Esophagus muscularis mucosa (tissue), 3 donors: Measurements from ENCODE around the gene HPS1.
"Not testable (repeated sequence)": the region's sequence is repeated elsewhere in the genome, so short reads cannot be mapped to it uniquely, and the experiment has no call there.

ENCODE experiments used
- POLR2A ChIP-seq: fragments of 450-650 bp; IDR thresholded peaks from one replicate; pipeline ENCODE4 v1.6.1; 2017; ENCODE audit warnings: antibody characterized with exemption, moderate library complexity, mild to moderate bottlenecking, low read depth
- POLR2AphosphoS5 ChIP-seq, 2 donors: sonication (generic); formaldehyde crosslinking; IDR thresholded peaks; one replicate each; pipeline ENCODE4 v1.6.1; 2017; ENCODE audit warnings: antibody characterized with exemption in 2 of 2
- TF ChIP-seq, protein P1 (sequence below), 3 experiments: fragments of 200-600 bp in 2 of 3; fragments of 450-650 bp in 1 of 3; sonication (generic) in 2 of 3; IDR thresholded peaks; one replicate each; pipeline ENCODE4 v1.5.1; 2017 to 2019; ENCODE audit warnings: antibody characterized with exemption in 3 of 3, mild to moderate bottlenecking in 2 of 3, moderate library complexity in 1 of 3

DNA sequence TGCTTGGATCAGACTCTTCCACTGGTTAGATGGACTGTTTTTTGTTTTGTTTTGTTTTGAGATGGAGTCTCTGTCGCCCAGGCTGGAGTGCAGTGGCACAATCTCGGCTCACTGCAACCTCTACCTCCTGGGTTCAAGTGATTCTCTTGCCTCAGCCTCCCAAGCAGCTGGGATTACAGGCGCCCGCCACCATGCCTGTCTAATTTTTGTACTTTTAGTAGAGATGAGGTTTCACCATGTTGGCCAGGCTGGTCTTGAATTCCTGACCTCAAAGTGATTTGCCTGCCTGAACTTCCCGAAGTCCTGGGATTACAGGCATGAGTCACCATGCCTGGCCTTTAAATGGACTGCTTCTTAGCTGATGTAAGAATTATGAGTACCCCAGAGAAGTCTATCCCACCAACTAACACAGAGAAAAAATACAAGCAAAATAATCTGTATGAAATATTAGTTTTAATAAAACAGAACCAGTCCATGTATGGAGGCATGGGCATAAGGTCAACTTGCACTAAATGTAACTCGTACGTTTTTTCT is 63.5 kb downstream of the HPS1 start:
- TF ChIP-seq, protein P1, sequence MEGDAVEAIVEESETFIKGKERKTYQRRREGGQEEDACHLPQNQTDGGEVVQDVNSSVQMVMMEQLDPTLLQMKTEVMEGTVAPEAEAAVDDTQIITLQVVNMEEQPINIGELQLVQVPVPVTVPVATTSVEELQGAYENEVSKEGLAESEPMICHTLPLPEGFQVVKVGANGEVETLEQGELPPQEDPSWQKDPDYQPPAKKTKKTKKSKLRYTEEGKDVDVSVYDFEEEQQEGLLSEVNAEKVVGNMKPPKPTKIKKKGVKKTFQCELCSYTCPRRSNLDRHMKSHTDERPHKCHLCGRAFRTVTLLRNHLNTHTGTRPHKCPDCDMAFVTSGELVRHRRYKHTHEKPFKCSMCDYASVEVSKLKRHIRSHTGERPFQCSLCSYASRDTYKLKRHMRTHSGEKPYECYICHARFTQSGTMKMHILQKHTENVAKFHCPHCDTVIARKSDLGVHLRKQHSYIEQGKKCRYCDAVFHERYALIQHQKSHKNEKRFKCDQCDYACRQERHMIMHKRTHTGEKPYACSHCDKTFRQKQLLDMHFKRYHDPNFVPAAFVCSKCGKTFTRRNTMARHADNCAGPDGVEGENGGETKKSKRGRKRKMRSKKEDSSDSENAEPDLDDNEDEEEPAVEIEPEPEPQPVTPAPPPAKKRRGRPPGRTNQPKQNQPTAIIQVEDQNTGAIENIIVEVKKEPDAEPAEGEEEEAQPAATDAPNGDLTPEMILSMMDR (IDR thresholded peaks at IDR 0.05) = not testable (repeated sequence)
- not testable (repeated sequence) for TF ChIP-seq POLR2A; POLR2AphosphoS5 (IDR thresholded peaks at IDR 0.05)
